K562 (cell line): Measurements from ENCODE around the gene CCDC68. TPM values are rescaled to one million over a fixed set of nuclear protein-coding genes. Genes with fewer than 3 reads are reported as not detected.

Experiments
- ARID1B ChIP-seq: fragments of 450-650 bp; IDR thresholded peaks from 2 replicates; pipeline ENCODE4 v1.6.1; 2016; ENCODE audit warnings: antibody characterized with exemption, mild to moderate bottlenecking, inconsistent platforms
- ARID3A ChIP-seq: IDR thresholded peaks from 2 replicates; pipeline ENCODE4 v1.6.1; 2012; ENCODE audit warnings: low read depth, low read length, improper control_type of control experiment, borderline replicate concordance
- CBFA2T2 ChIP-seq: fragments of 450-650 bp; conservative IDR thresholded peaks from 2 replicates; pipeline ENCODE4 v1.6.1; 2017; ENCODE audit warnings: mild to moderate bottlenecking
- CEBPB ChIP-seq: fragments of 450-650 bp; IDR thresholded peaks from 2 replicates; pipeline ENCODE4 v1.6.1; 2016; ENCODE audit warnings: missing genetic modification characterization, missing compliant biosample characterization
- CEBPG ChIP-seq, 3 experiments: fragments of 200-800 bp in 1 of 3; sonication (Bioruptor generic) in 1 of 3; sonication (generic) in 1 of 3; formaldehyde crosslinking in 1 of 3; IDR thresholded peaks in 2 of 3; conservative IDR thresholded peaks in 1 of 3; 2 replicates each; pipeline versions ENCODE4 v1.6.1 to v1.8.0; 2016 to 2022; ENCODE audit warnings: missing compliant biosample characterization in 2 of 3, missing genetic modification characterization in 2 of 3, mild to moderate bottlenecking in 1 of 3, missing genetic modification reagents in 1 of 3
- DPF2 ChIP-seq: fragments of 450-650 bp; IDR thresholded peaks from 2 replicates; pipeline ENCODE4 v1.6.1; 2016
- EP400 ChIP-seq: fragments of 450-650 bp; IDR thresholded peaks from 2 replicates; pipeline ENCODE4 v1.6.1; 2017; ENCODE audit warnings: antibody characterized with exemption, mild to moderate bottlenecking, moderate library complexity
- FIP1L1 ChIP-seq: fragments of 200-400 bp; formaldehyde crosslinking; IDR thresholded peaks from 2 replicates; pipeline ENCODE4 v1.6.1; 2018; ENCODE audit warnings: mild to moderate bottlenecking, low read depth, low read length; ENCODE audit not compliant: poor library complexity, severe bottlenecking
- HLTF ChIP-seq: fragments of 450-650 bp; IDR thresholded peaks from 2 replicates; pipeline ENCODE4 v1.6.1; 2016
- HNRNPK ChIP-seq: fragments of 200-400 bp; formaldehyde crosslinking; IDR thresholded peaks from one replicate; pipeline ENCODE4 v1.6.1; 2018; ENCODE audit warnings: mild to moderate bottlenecking, low read depth, low read length; ENCODE audit not compliant: poor library complexity, severe bottlenecking
- KDM5B ChIP-seq: fragments of 200-600 bp; sonication (generic); IDR thresholded peaks from 2 replicates; pipeline ENCODE4 v1.6.1; 2012; ENCODE audit warnings: low read depth, mild to moderate bottlenecking, moderate library complexity, low read length, control low read depth, inconsistent platforms; ENCODE audit not compliant: insufficient replicate concordance
- MLX ChIP-seq, 2 experiments: fragments of 450-650 bp in 1 of 2; sonication (generic) in 1 of 2; formaldehyde crosslinking; conservative IDR thresholded peaks; 2 replicates each; pipeline versions ENCODE4 v1.4.0 to v1.8.1; 2020 to 2022; ENCODE audit warnings: mild to moderate bottlenecking in 1 of 2, missing genetic modification reagents in 1 of 2
- NCOR1 ChIP-seq: fragments of 450-650 bp; IDR thresholded peaks from 2 replicates; pipeline ENCODE4 v1.6.1; 2016; ENCODE audit warnings: mild to moderate bottlenecking, moderate library complexity
- NFATC3 ChIP-seq: fragments of 450-650 bp; IDR thresholded peaks from 2 replicates; pipeline ENCODE4 v1.6.1; 2017; ENCODE audit warnings: mild to moderate bottlenecking
- PML ChIP-seq: IDR thresholded peaks from 2 replicates; pipeline ENCODE4 v1.6.1; 2012; ENCODE audit warnings: low read length, inconsistent platforms
- PTRF ChIP-seq: fragments of 450-650 bp; IDR thresholded peaks from 2 replicates; pipeline ENCODE4 v1.6.1; 2016; ENCODE audit warnings: mild to moderate bottlenecking, missing genetic modification characterization, missing compliant biosample characterization
- SOX6 ChIP-seq: fragments of 450-650 bp; IDR thresholded peaks from 2 replicates; pipeline ENCODE4 v1.6.1; 2014; ENCODE audit warnings: mild to moderate bottlenecking
- SRSF3 ChIP-seq: fragments of 200-400 bp; formaldehyde crosslinking; IDR thresholded peaks from 2 replicates; pipeline ENCODE4 v1.6.1; 2016; ENCODE audit warnings: mild to moderate bottlenecking, low read length, moderate library complexity; ENCODE audit not compliant: insufficient read depth
- TEAD4 ChIP-seq, 2 experiments: sonication (generic) in 1 of 2; formaldehyde crosslinking in 1 of 2; IDR thresholded peaks; 2 replicates each; pipeline versions ENCODE4 v1.6.1 to v1.8.0; 2012 to 2022; ENCODE audit warnings: borderline replicate concordance in 1 of 2, inconsistent platforms in 1 of 2, low read length in 1 of 2, mild to moderate bottlenecking in 1 of 2, missing genetic modification reagents in 1 of 2
- TRIM24 ChIP-seq, 2 experiments: fragments of 450-650 bp; IDR thresholded peaks; 2 replicates each; pipeline ENCODE4 v1.6.1; 2016
- ZNF174 ChIP-seq: fragments of 250-450 bp; sonication (Bioruptor Pico); IDR thresholded peaks from 2 replicates; pipeline ENCODE4 v1.4.0; 2020; ENCODE audit warnings: mild to moderate bottlenecking
- ZNF24 ChIP-seq: fragments of 450-650 bp; IDR thresholded peaks from 2 replicates; pipeline ENCODE4 v1.6.1; 2016
- ZNF274 ChIP-seq: IDR thresholded peaks from 2 replicates; pipeline ENCODE4 v1.6.1; 2011; ENCODE audit warnings: low read depth, mild to moderate bottlenecking, low read length, moderate library complexity, borderline replicate concordance
- ZNF384 ChIP-seq: IDR thresholded peaks from 2 replicates; pipeline ENCODE4 v1.6.1; 2012; ENCODE audit warnings: low read depth, low read length, improper control_type of control experiment
- ZNF79 ChIP-seq: fragments of 250-450 bp; sonication (Bioruptor Pico); IDR thresholded peaks from 2 replicates; pipeline ENCODE4 v1.4.0; 2020; ENCODE audit warnings: low read depth, mild to moderate bottlenecking, moderate library complexity
- polyA plus RNA-seq, 8 experiments: library from polyadenylated mRNA; depleted of rRNA in 4 of 8; stranded (reverse) in 5 of 8; unstranded in 3 of 8; fragments of >200 nt; fragmentation: Nextera tagmentation in 2 of 8; fragmentation: Illumina TruSeq in 1 of 8; extraction: Ambion mirVana in 2 of 8; extraction: Trizol in 1 of 8; gene quantifications; 2 replicates each; pipeline versions ENCODE4 v1.2.1 to v1.2.3, GENCODE V29; 2011 to 2014; ENCODE audit warnings: inconsistent platforms in 1 of 8, missing spikeins in 1 of 8
- total RNA-seq, 7 experiments: library from RNA; depleted of rRNA in 6 of 7; stranded (reverse); fragments of >200 nt in 6 of 7; fragmentation: Illumina TruSeq in 2 of 7; extraction: Trizol in 2 of 7; gene quantifications; 2 replicates each; pipeline versions ENCODE4 v1.2.1 to v1.2.3, GENCODE V29; 2011 to 2021; ENCODE audit warnings: low replicate concordance in 1 of 7
- TF ChIP-seq, protein P1 (sequence below): IDR thresholded peaks from 3 replicates; pipeline ENCODE4 v1.6.1; 2011; ENCODE audit warnings: borderline replicate concordance, mild to moderate bottlenecking, moderate library complexity; ENCODE audit not compliant: insufficient read length; ENCODE audit errors: extremely low read depth

The CCDC68 gene
- total and polyA plus RNA-seq, 9 of the 15 experiments (the other 6 are each of a cell fraction or from before 2014, with no cell fraction given) = 0.28 to 4.5 (median 1.4) TPM

GRCh38 chr18:54871231-54871630 lies 88.0 kb downstream of the CCDC68 start (continued):
- TF ChIP-seq ARID3A = no peak
- TF ChIP-seq CBFA2T2 = peak; percentile 44
- peak; percentile 48; the same call in 1 of the 2 replicates for TF ChIP-seq PML
- no peak for TF ChIP-seq ZNF79 (CRISPR knock-in tag)
- TF ChIP-seq MLX (CRISPR knock-in tag; conservative IDR thresholded peaks at IDR 0.05) = no peak
- no peak for TF ChIP-seq NFATC3
- TF ChIP-seq NCOR1 = peak; percentile 50
- no peak for TF ChIP-seq KDM5B
- TF ChIP-seq PTRF (tag) = no peak
- peak; percentile 39; the same call in 1 of the 2 replicates for TF ChIP-seq DPF2
- no peak for TF ChIP-seq ZNF174 (CRISPR knock-in tag)
- TF ChIP-seq CEBPG (CRISPR knock-in tag; IDR thresholded peaks at IDR 0.05) = no peak
- TF ChIP-seq CEBPG (tag; conservative IDR thresholded peaks at IDR 0.05 in 1 of 2, IDR thresholded peaks at IDR 0.05 in 1 of 2) = no peak
- TF ChIP-seq SRSF3 = no peak
- TF ChIP-seq EP400 = no peak
- TF ChIP-seq CEBPB (tag) = no peak
- no peak for TF ChIP-seq ZNF384
- no peak for TF ChIP-seq HNRNPK
- no peak for TF ChIP-seq ZNF274
- TF ChIP-seq, protein P1, sequence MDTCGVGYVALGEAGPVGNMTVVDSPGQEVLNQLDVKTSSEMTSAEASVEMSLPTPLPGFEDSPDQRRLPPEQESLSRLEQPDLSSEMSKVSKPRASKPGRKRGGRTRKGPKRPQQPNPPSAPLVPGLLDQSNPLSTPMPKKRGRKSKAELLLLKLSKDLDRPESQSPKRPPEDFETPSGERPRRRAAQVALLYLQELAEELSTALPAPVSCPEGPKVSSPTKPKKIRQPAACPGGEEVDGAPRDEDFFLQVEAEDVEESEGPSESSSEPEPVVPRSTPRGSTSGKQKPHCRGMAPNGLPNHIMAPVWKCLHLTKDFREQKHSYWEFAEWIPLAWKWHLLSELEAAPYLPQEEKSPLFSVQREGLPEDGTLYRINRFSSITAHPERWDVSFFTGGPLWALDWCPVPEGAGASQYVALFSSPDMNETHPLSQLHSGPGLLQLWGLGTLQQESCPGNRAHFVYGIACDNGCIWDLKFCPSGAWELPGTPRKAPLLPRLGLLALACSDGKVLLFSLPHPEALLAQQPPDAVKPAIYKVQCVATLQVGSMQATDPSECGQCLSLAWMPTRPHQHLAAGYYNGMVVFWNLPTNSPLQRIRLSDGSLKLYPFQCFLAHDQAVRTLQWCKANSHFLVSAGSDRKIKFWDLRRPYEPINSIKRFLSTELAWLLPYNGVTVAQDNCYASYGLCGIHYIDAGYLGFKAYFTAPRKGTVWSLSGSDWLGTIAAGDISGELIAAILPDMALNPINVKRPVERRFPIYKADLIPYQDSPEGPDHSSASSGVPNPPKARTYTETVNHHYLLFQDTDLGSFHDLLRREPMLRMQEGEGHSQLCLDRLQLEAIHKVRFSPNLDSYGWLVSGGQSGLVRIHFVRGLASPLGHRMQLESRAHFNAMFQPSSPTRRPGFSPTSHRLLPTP = no peak
- peak; percentile 68 for TF ChIP-seq ARID1B
- TF ChIP-seq TRIM24 (IDR thresholded peaks at IDR 0.05) = 0 out of 4 replicates have a peak, but pooled peaks of 1 of the 2 experiments have one; percentile 32
- TF ChIP-seq SOX6 = peak; percentile 33; the same call in 1 of the 2 replicates
- TF ChIP-seq TEAD4 (IDR thresholded peaks at IDR 0.05; ENCODE audit: low read length) = peak; percentile 83
- TF ChIP-seq TEAD4 (CRISPR knock-in tag; IDR thresholded peaks at IDR 0.05; ENCODE audit: borderline replicate concordance) = no peak
- TF ChIP-seq HLTF = no peak
- TF ChIP-seq ZNF24 = no peak
- no peak for TF ChIP-seq FIP1L1
